Upper lobe of left lung (tissue), 4 donors: Measurements from ENCODE around the gene EFCAB8.

Experiments used
- CTCF ChIP-seq, 6 experiments: fragments of 450-650 bp in 4 of 6; fragments of 200-600 bp in 2 of 6; sonication (generic) in 2 of 6; IDR thresholded peaks; one replicate each; pipeline ENCODE4 v1.5.1; 2016 to 2019; ENCODE audit warnings: antibody characterized with exemption in 6 of 6
- EP300 ChIP-seq, 4 donors: sonication (generic); formaldehyde crosslinking; IDR thresholded peaks; one replicate each; pipeline ENCODE4 v1.5.1; 2017; ENCODE audit warnings: antibody characterized with exemption in 4 of 4, control low read depth in 2 of 4
- POLR2A ChIP-seq, 4 donors: fragments of 450-650 bp; IDR thresholded peaks; one replicate each; pipeline ENCODE4 v1.5.1; 2016 to 2017; ENCODE audit warnings: antibody characterized with exemption in 4 of 4, mild to moderate bottlenecking in 2 of 4
- POLR2AphosphoS5 ChIP-seq, 2 donors: sonication (generic); formaldehyde crosslinking; IDR thresholded peaks; one replicate each; pipeline ENCODE4 v1.5.1; 2017; ENCODE audit warnings: antibody characterized with exemption in 2 of 2

GRCh38 chr20:32989507-32990283, 131.0 kb downstream of the EFCAB8 start:
- TF ChIP-seq CTCF (IDR thresholded peaks at IDR 0.05) (no peak), POLR2A (IDR thresholded peaks at IDR 0.05) (no peak), EP300 (IDR thresholded peaks at IDR 0.05) (no peak), POLR2AphosphoS5 (IDR thresholded peaks at IDR 0.05) (no peak)
